Measurements from ENCODE around the gene MYL4. TPM values are rescaled to one million over a fixed set of nuclear protein-coding genes. Genes with fewer than 3 reads are reported as not detected.
A peak's percentile ranks its signal among the peaks of the same experiment; 100 is the strongest.
"Not testable (repeated sequence)": the region's sequence is repeated elsewhere in the genome, so short reads cannot be mapped to it uniquely, and the experiment has no call there.

Gene MYL4
- total RNA-seq, 4 donors from 2014 or later: 5.2 to 11.0 (median 6.2) TPM

GRCh38 chr17:47179141-47179540, 30.0 kb upstream of the MYL4 start:
- Histone ChIP-seq H3K4me3 (replicated peaks in 1 of 3) (no peak overlapping the region), H3K36me3 (peaks cover 5 to 13% of the 10 kb centered on the region in 2 donors), H3K27ac (peak overlapping the region; percentile 88 to 90 (median 90)), H3K4me1 (peaks cover 71 to 76% of the 10 kb centered on the region in 2 donors), H3K27me3 (no peaks in the 10 kb centered on the region), H3K9me3 (no peaks in the 10 kb centered on the region)
- DNase-seq: no peak
- 85 to 99% methylated on average over 3 of the region's 3 CpGs for WGBS, 2 donors
- intact Hi-C loops (cut with DNase I): no loop called here
- TF ChIP-seq, protein P1, sequence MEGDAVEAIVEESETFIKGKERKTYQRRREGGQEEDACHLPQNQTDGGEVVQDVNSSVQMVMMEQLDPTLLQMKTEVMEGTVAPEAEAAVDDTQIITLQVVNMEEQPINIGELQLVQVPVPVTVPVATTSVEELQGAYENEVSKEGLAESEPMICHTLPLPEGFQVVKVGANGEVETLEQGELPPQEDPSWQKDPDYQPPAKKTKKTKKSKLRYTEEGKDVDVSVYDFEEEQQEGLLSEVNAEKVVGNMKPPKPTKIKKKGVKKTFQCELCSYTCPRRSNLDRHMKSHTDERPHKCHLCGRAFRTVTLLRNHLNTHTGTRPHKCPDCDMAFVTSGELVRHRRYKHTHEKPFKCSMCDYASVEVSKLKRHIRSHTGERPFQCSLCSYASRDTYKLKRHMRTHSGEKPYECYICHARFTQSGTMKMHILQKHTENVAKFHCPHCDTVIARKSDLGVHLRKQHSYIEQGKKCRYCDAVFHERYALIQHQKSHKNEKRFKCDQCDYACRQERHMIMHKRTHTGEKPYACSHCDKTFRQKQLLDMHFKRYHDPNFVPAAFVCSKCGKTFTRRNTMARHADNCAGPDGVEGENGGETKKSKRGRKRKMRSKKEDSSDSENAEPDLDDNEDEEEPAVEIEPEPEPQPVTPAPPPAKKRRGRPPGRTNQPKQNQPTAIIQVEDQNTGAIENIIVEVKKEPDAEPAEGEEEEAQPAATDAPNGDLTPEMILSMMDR (IDR thresholded peaks at IDR 0.05): no peak
- no peak for TF ChIP-seq POLR2A (IDR thresholded peaks at IDR 0.05)

- 73 to 78% methylated on average over 1 of the region's 1 CpG for WGBS, 2 donors
- Histone ChIP-seq H3K4me1 (peaks cover 75 to 77% of the 10 kb centered on the region in 2 donors), H3K27ac (peak overlapping the region; percentile 31 to 90 (median 90)), H3K9me3 (no peaks in the 10 kb centered on the region), H3K36me3 (peaks cover 5 to 10% of the 10 kb centered on the region in 2 donors), H3K27me3 (no peaks in the 10 kb centered on the region), H3K4me3 (replicated peaks in 1 of 3) (no peak overlapping the region)
- intact Hi-C loops (cut with DNase I): no loop called here
- no peak for TF ChIP-seq POLR2A (IDR thresholded peaks at IDR 0.05)
- TF ChIP-seq, protein P1 (IDR thresholded peaks at IDR 0.05): no peak
- DNase-seq: no peak
Observed at GRCh38 chr17:47180337-47180736, 28.8 kb upstream of the MYL4 start.

DNA sequence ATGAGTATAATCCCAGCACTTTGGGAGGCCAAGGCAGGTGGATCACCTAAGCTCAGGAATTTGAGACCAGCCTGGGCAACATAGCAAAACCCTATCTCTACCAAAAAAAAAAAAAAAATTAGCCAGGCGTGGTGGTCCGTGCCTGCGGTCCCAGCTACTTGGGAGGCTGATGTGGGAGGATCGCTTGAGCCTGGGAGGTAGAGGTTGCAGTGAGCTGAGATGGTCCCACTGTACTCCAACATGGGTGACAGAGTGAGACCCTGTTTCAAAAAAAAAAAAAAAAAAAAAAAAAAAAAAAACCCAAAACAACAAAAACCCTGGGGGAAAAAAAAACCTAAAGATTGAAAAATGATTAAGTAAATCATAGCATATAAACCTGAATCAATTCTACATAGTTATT, 28.2 kb upstream of the MYL4 start:
- H3K9me3 ChIP-seq; H3K36me3 ChIP-seq; intact Hi-C loops (cut with DNase I); H3K4me3 ChIP-seq (replicated peaks in 1 of 3); DNase-seq; H3K27me3 ChIP-seq: not testable (repeated sequence)
- WGBS, 2 donors: 100% methylated on average over 4 of the region's 4 CpGs
- H3K4me1 ChIP-seq: peaks cover 75 to 77% of the 10 kb centered on the region in 2 donors
- H3K27ac ChIP-seq: peak overlapping the region in 2 of 3 donors; percentile 21 to 90

DNA sequence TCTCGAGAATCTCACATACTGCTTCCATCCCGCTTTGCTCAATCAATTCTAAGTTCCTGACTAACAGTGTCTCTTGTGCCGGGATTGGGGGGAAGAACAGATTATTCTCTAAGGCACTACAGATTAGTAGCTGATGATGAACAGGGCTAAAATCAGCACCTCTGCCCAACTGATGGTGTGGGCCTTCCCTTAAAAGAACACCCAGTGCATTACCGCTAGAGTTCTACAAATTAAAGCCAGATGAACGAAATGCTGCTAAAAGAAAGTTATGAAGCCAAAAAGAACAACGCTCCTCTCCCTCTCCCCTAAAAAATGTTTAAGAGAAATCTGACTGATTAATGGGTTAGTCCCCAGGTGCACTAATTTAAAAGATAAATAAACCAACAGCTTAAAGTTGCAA, 24.5 kb upstream of the MYL4 start:
- Histone ChIP-seq H3K4me3 (replicated peaks in 1 of 3) (no peak overlapping the region), H3K4me1 (peaks cover 59 to 65% of the 10 kb centered on the region in 2 donors), H3K27me3 (no peaks in the 10 kb centered on the region), H3K27ac (peak overlapping the region in 1 of 3 donors; percentile 0), H3K36me3 (peaks cover 4 to 9% of the 10 kb centered on the region in 2 donors), H3K9me3 (no peaks in the 10 kb centered on the region)
- 80 to 87% methylated on average over 6 of the region's 6 CpGs for WGBS, 2 donors
- intact Hi-C loops (cut with DNase I): no loop called here
- no peak for DNase-seq
- TF ChIP-seq POLR2A (IDR thresholded peaks at IDR 0.05): no peak
- TF ChIP-seq, protein P1 (IDR thresholded peaks at IDR 0.05): no peak

DNA sequence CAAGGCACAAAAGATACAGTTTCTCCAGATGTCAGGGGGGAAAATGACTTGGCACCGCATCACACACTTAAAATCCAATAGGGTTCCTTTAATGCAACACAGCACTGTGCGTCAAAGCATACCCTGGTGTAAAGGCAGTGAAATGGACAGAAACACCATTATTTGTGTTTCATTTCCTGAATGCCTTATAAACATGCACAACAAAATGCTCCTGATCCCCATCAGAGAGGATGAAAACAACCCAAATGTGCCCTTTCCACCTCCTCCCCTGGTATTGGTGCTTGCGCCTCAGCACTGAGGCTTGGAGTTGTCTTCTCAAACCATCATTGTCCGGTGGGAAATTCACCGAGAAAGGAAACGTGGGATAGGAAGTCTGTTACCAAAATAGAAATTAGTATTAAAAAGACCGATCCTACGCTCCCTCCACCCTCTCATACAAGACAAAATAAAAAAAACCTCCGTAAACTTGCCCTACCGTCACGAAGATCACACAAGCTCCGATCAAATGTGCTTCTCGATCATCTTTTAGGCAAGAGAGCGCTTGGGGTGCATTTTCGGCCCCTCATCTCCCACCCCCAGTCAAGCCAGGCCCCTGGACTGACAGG, 20.8 kb upstream of the MYL4 start:
- Histone ChIP-seq H3K36me3 (no peaks in the 10 kb centered on the region), H3K27me3 (no peaks in the 10 kb centered on the region), H3K9me3 (no peaks in the 10 kb centered on the region), H3K27ac (peak overlapping the region; percentile 94 to 98 (median 96)), H3K4me1 (peaks cover 41 to 46% of the 10 kb centered on the region in 2 donors), H3K4me3 (replicated peaks in 1 of 3) (peak overlapping the region; percentile 50 to 89 (median 72))
- intact Hi-C loops (cut with DNase I): no loop called here
- no peak for DNase-seq
- WGBS, 2 donors: 1% methylated on average over 15 of the region's 15 CpGs
- TF ChIP-seq POLR2A (IDR thresholded peaks at IDR 0.05): no peak
- TF ChIP-seq, protein P1 (IDR thresholded peaks at IDR 0.05): no peak

All from thyroid gland (tissue), 4 donors.